GM23338 (cell line): ENCODE measurements around the gene ZNF280D. TPM values are rescaled to one million over a fixed set of nuclear protein-coding genes. Genes with fewer than 3 reads are reported as not detected.

Source experiments
- ATAC-seq: fragments of 200-7000 bp; cut with Tn5 transposase; 3 replicates; pipeline ENCODE4 v1.9.1; 2020
- DNase-seq: peaks from one replicate; pipeline ENCODE4 v3.0.0-alpha.2; 2015; ENCODE audit warnings: low spot score
- H2AFZ ChIP-seq: fragments of 200-600 bp; sonication (generic); 2 replicates; pipeline ENCODE4 v1.8.0; 2016; ENCODE audit warnings: antibody characterized with exemption, mild to moderate bottlenecking, moderate library complexity
- H3F3A ChIP-seq: fragments of 200-600 bp; sonication (generic); replicated peaks from 2 replicates; pipeline ENCODE4 v1.8.0; 2017; ENCODE audit warnings: antibody characterized with exemption, mixed run types, low read depth
- H3K27ac ChIP-seq: fragments of 200-600 bp; sonication (generic); 2 replicates; pipeline ENCODE4 v1.6.1; 2016; ENCODE audit warnings: low read depth
- H3K27me3 ChIP-seq: fragments of 200-600 bp; sonication (generic); 2 replicates; pipeline ENCODE4 v1.8.0; 2016; ENCODE audit warnings: mild to moderate bottlenecking, mixed run types, moderate library complexity; ENCODE audit not compliant: insufficient read depth
- H3K36me3 ChIP-seq: fragments of 200-600 bp; sonication (generic); 2 replicates; pipeline ENCODE4 v1.8.0; 2016; ENCODE audit warnings: mild to moderate bottlenecking; ENCODE audit not compliant: insufficient read depth
- H3K4me1 ChIP-seq: fragments of 200-600 bp; sonication (generic); 2 replicates; pipeline ENCODE4 v1.8.0; 2016; ENCODE audit warnings: mild to moderate bottlenecking, moderate library complexity; ENCODE audit not compliant: insufficient read depth
- H3K4me2 ChIP-seq: fragments of 200-600 bp; sonication (generic); 2 replicates; pipeline ENCODE4 v1.7.1; 2017; ENCODE audit warnings: mixed run types
- H3K4me3 ChIP-seq: fragments of 200-600 bp; sonication (generic); 2 replicates; pipeline ENCODE4 v1.6.1; 2016; ENCODE audit warnings: mixed run types
- H3K79me2 ChIP-seq: fragments of 200-600 bp; sonication (generic); replicated peaks from 2 replicates; pipeline ENCODE4 v1.8.0; 2017; ENCODE audit warnings: mild to moderate bottlenecking; ENCODE audit not compliant: insufficient read depth
- H3K9me2 ChIP-seq: fragments of 200-600 bp; sonication (generic); 2 replicates; pipeline ENCODE4 v1.8.0; 2017; ENCODE audit not compliant: insufficient read depth
- H4K20me1 ChIP-seq: fragments of 200-600 bp; sonication (generic); replicated peaks from 2 replicates; pipeline ENCODE4 v1.8.0; 2017; ENCODE audit warnings: mild to moderate bottlenecking; ENCODE audit not compliant: insufficient read depth
- H3K27ac Mint-ChIP-seq: 2 replicates; pipeline ENCODE4 v1.8.0; 2020; ENCODE audit warnings: inconsistent platforms, mild to moderate bottlenecking, moderate library complexity, mixed read lengths
- H3K27me3 Mint-ChIP-seq: 3 replicates; pipeline ENCODE4 v1.8.0; 2022; ENCODE audit warnings: low read depth, mild to moderate bottlenecking, moderate library complexity, mixed read lengths, inconsistent platforms; ENCODE audit not compliant: insufficient read depth, poor library complexity
- H3K36me3 Mint-ChIP-seq: 3 replicates; pipeline ENCODE4 v1.8.0; 2021; ENCODE audit warnings: low read depth, mild to moderate bottlenecking, inconsistent platforms, moderate library complexity, mixed read lengths
- H3K4me1 Mint-ChIP-seq: 3 replicates; pipeline ENCODE4 v1.8.0; 2020; ENCODE audit warnings: mild to moderate bottlenecking, inconsistent platforms, mixed read lengths
- H3K4me3 Mint-ChIP-seq: 3 replicates; pipeline ENCODE4 v1.8.0; 2021; ENCODE audit warnings: moderate library complexity, mild to moderate bottlenecking, inconsistent platforms, mixed read lengths
- H3K9me3 Mint-ChIP-seq: 3 replicates; pipeline ENCODE4 v1.8.0; 2020; ENCODE audit warnings: moderate library complexity, mild to moderate bottlenecking, inconsistent platforms, mixed read lengths
- CREB1 ChIP-seq: fragments of 250-450 bp; sonication (Bioruptor Pico); IDR thresholded peaks from 2 replicates; pipeline ENCODE4 v1.5.0; 2020; ENCODE audit warnings: low read depth, mild to moderate bottlenecking, moderate library complexity
- EZH2 ChIP-seq: fragments of 200-600 bp; sonication (generic); IDR thresholded peaks from one replicate; pipeline ENCODE4 v1.8.0; 2017; ENCODE audit warnings: antibody characterized with exemption, mild to moderate bottlenecking, low read depth; ENCODE audit not compliant: unreplicated experiment
- EZH2phosphoT487 ChIP-seq: fragments of 200-600 bp; sonication (generic); IDR thresholded peaks from one replicate; pipeline ENCODE4 v1.8.1; 2018; ENCODE audit warnings: antibody characterized with exemption; ENCODE audit not compliant: unreplicated experiment
- POLR2AphosphoS5 ChIP-seq: IDR thresholded peaks from 2 replicates; pipeline ENCODE4 v1.6.1; 2016; ENCODE audit warnings: antibody characterized with exemption, low read depth
- STAT1 ChIP-seq: IDR thresholded peaks from one replicate; pipeline ENCODE4 v1.6.1; 2016; ENCODE audit warnings: antibody characterized with exemption; ENCODE audit not compliant: unreplicated experiment
- ZNF114 ChIP-seq: fragments of 250-450 bp; sonication (Bioruptor Pico); IDR thresholded peaks from 2 replicates; pipeline ENCODE4 v1.5.0; 2020; ENCODE audit warnings: mild to moderate bottlenecking, moderate library complexity
- ZNF331 ChIP-seq: fragments of 250-450 bp; sonication (Bioruptor Pico); IDR thresholded peaks from 2 replicates; pipeline ENCODE4 v1.5.0; 2020; ENCODE audit warnings: low read depth, mild to moderate bottlenecking, moderate library complexity
- polyA plus RNA-seq: library from polyadenylated mRNA; unstranded; fragments of >200 nt; fragmentation: Nextera tagmentation; extraction: Ambion mirVana; gene quantifications from 2 replicates; pipeline ENCODE4 v1.2.1, GENCODE V29; 2016
- total RNA-seq: library from RNA; depleted of rRNA; stranded (reverse); fragments of >200 nt; shearing (Covaris generic); gene quantifications from 2 replicates; pipeline ENCODE4 v1.2.3, GENCODE V29; 2014
- TF ChIP-seq, protein P1 (sequence below): fragments of 250-450 bp; sonication (Bioruptor Pico); IDR thresholded peaks from 2 replicates; pipeline ENCODE4 v1.5.0; 2020; ENCODE audit warnings: mild to moderate bottlenecking, moderate library complexity
- TF ChIP-seq, protein P2 (sequence below), 2 experiments: fragments of 200-600 bp in 1 of 2; sonication (generic) in 1 of 2; conservative IDR thresholded peaks; 2 replicates each; pipeline versions ENCODE4 v1.5.1 to v1.6.1; 2016 to 2017; ENCODE audit warnings: antibody characterized with exemption in 2 of 2, low read depth in 2 of 2, mild to moderate bottlenecking in 2 of 2, moderate library complexity in 1 of 2

ZNF280D gene
- total and polyA plus RNA-seq, 2 experiments from 2014 or later, result 23.3 to 32.5 TPM

DNA sequence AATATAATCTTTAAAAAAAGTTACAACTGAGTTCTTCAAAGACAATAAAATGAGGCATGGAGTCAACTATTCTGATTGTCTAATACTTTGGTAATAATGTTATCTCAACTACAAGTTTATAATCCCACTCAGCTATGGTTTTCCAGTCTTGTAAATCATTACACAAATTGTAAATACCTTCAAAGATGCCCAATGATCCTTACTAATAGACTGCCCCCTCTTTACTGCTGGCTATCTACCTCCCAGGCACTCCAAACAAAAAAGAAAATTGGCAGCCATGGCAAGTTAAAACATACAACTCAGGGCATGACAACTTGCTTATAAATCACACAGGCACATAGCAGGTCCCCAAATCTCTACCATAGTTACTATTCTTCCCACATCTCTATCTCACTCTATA, 58.5 kb downstream of the ZNF280D start (continued):
- TF ChIP-seq, protein P1, sequence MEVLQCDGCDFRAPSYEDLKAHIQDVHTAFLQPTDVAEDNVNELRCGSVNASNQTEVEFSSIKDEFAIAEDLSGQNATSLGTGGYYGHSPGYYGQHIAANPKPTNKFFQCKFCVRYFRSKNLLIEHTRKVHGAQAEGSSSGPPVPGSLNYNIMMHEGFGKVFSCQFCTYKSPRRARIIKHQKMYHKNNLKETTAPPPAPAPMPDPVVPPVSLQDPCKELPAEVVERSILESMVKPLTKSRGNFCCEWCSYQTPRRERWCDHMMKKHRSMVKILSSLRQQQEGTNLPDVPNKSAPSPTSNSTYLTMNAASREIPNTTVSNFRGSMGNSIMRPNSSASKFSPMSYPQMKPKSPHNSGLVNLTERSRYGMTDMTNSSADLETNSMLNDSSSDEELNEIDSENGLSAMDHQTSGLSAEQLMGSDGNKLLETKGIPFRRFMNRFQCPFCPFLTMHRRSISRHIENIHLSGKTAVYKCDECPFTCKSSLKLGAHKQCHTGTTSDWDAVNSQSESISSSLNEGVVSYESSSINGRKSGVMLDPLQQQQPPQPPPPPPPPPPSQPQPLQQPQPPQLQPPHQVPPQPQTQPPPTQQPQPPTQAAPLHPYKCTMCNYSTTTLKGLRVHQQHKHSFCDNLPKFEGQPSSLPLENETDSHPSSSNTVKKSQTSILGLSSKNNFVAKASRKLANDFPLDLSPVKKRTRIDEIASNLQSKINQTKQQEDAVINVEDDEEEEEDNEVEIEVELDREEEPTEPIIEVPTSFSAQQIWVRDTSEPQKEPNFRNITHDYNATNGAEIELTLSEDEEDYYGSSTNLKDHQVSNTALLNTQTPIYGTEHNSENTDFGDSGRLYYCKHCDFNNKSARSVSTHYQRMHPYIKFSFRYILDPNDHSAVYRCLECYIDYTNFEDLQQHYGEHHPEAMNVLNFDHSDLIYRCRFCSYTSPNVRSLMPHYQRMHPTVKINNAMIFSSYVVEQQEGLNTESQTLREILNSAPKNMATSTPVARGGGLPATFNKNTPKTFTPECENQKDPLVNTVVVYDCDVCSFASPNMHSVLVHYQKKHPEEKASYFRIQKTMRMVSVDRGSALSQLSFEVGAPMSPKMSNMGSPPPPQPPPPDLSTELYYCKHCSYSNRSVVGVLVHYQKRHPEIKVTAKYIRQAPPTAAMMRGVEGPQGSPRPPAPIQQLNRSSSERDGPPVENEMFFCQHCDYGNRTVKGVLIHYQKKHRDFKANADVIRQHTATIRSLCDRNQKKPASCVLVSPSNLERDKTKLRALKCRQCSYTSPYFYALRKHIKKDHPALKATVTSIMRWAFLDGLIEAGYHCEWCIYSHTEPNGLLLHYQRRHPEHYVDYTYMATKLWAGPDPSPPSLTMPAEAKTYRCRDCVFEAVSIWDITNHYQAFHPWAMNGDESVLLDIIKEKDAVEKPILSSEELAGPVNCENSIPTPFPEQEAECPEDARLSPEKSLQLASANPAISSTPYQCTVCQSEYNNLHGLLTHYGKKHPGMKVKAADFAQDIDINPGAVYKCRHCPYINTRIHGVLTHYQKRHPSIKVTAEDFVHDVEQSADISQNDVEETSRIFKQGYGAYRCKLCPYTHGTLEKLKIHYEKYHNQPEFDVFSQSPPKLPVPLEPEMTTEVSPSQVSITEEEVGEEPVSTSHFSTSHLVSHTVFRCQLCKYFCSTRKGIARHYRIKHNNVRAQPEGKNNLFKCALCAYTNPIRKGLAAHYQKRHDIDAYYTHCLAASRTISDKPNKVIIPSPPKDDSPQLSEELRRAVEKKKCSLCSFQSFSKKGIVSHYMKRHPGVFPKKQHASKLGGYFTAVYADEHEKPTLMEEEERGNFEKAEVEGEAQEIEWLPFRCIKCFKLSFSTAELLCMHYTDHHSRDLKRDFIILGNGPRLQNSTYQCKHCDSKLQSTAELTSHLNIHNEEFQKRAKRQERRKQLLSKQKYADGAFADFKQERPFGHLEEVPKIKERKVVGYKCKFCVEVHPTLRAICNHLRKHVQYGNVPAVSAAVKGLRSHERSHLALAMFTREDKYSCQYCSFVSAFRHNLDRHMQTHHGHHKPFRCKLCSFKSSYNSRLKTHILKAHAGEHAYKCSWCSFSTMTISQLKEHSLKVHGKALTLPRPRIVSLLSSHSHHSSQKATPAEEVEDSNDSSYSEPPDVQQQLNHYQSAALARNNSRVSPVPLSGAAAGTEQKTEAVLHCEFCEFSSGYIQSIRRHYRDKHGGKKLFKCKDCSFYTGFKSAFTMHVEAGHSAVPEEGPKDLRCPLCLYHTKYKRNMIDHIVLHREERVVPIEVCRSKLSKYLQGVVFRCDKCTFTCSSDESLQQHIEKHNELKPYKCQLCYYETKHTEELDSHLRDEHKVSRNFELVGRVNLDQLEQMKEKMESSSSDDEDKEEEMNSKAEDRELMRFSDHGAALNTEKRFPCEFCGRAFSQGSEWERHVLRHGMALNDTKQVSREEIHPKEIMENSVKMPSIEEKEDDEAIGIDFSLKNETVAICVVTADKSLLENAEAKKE (CRISPR knock-in tag), result no peak
- TF ChIP-seq, protein P2, sequence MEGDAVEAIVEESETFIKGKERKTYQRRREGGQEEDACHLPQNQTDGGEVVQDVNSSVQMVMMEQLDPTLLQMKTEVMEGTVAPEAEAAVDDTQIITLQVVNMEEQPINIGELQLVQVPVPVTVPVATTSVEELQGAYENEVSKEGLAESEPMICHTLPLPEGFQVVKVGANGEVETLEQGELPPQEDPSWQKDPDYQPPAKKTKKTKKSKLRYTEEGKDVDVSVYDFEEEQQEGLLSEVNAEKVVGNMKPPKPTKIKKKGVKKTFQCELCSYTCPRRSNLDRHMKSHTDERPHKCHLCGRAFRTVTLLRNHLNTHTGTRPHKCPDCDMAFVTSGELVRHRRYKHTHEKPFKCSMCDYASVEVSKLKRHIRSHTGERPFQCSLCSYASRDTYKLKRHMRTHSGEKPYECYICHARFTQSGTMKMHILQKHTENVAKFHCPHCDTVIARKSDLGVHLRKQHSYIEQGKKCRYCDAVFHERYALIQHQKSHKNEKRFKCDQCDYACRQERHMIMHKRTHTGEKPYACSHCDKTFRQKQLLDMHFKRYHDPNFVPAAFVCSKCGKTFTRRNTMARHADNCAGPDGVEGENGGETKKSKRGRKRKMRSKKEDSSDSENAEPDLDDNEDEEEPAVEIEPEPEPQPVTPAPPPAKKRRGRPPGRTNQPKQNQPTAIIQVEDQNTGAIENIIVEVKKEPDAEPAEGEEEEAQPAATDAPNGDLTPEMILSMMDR (conservative IDR thresholded peaks at IDR 0.05; ENCODE audit: low read depth in 2 of 2), result no peak
- no peak for TF ChIP-seq ZNF331
- TF ChIP-seq STAT1, result no peak
- no peak for TF ChIP-seq POLR2AphosphoS5

GRCh38 chr15:56672721-56673120, 60.6 kb downstream of the ZNF280D start:
- Mint-ChIP-seq H3K27ac (peak overlapping the region; percentile 29; the same call in 1 of the 2 replicates), H3K27me3 (peaks cover 2% of the 10 kb centered on the region), H3K9me3 (no peaks in the 10 kb centered on the region), H3K36me3 (no peaks in the 10 kb centered on the region), H3K4me3 (no peak overlapping the region), H3K4me1 (no peaks in the 10 kb centered on the region)
- H3K27me3 ChIP-seq, result no peaks in the 10 kb centered on the region
- H4K20me1 ChIP-seq, result peaks cover 10% of the 10 kb centered on the region; the same call in 1 of the 2 replicates
- no peak overlapping the region for H3K27ac ChIP-seq
- H3K79me2 ChIP-seq, result no peaks in the 10 kb centered on the region
- H3K4me3 ChIP-seq, result no peak overlapping the region
- no peaks in the 10 kb centered on the region for H3K9me2 ChIP-seq
- no peak overlapping the region for H2AFZ ChIP-seq
- H3F3A ChIP-seq, result no peaks in the 10 kb centered on the region
- H3K4me1 ChIP-seq, result no peaks in the 10 kb centered on the region
- H3K36me3 ChIP-seq, result no peaks in the 10 kb centered on the region
- no peak for DNase-seq
- no peak for ATAC-seq
- H3K4me2 ChIP-seq, result no peak overlapping the region
- no peak for TF ChIP-seq ZNF114 (CRISPR knock-in tag)
- TF ChIP-seq POLR2AphosphoS5, result no peak
- no peak for TF ChIP-seq CREB1 (CRISPR knock-in tag)
- TF ChIP-seq EZH2phosphoT487, result no peak
- no peak for TF ChIP-seq EZH2
- TF ChIP-seq, protein P1 (CRISPR knock-in tag), result no peak
